Liver (tissue), 9 donors: Measurements from ENCODE around the gene GJA10. TPM values are rescaled to one million over a fixed set of nuclear protein-coding genes. Genes with fewer than 3 reads are reported as not detected.

Experiments used
- DNase-seq: peaks from one replicate; pipeline ENCODE4 v3.0.0-alpha.2; 2017; ENCODE audit warnings: low spot score
- H3K27ac ChIP-seq, 2 donors: one replicate each; pipeline ENCODE4 v1.7.0; 2013; ENCODE audit warnings: inconsistent platforms in 2 of 2, low read length in 2 of 2, control low read depth in 1 of 2, low read depth in 1 of 2, mild to moderate bottlenecking in 1 of 2
- H3K27me3 ChIP-seq, 4 donors: one replicate each; pipeline versions ENCODE4 v1.6.1 to v1.7.0; 2013; ENCODE audit warnings: low read length in 3 of 4, inconsistent platforms in 1 of 4, mild to moderate bottlenecking in 1 of 4, moderate library complexity in 1 of 4; ENCODE audit not compliant: control insufficient read depth in 4 of 4, insufficient read depth in 4 of 4
- H3K36me3 ChIP-seq, 4 donors: one replicate each; pipeline versions ENCODE4 v1.6.1 to v1.7.0; 2013; ENCODE audit warnings: low read length in 3 of 4, mild to moderate bottlenecking in 3 of 4, low read depth in 1 of 4, moderate library complexity in 1 of 4; ENCODE audit not compliant: control insufficient read depth in 4 of 4, insufficient read depth in 3 of 4
- H3K4me1 ChIP-seq, 4 donors: one replicate each; pipeline versions ENCODE4 v1.6.1 to v1.7.0; 2013; ENCODE audit warnings: low read length in 3 of 4, mild to moderate bottlenecking in 3 of 4, moderate library complexity in 1 of 4; ENCODE audit not compliant: control insufficient read depth in 4 of 4, insufficient read depth in 4 of 4
- H3K4me3 ChIP-seq, 3 donors: one replicate each; pipeline versions ENCODE4 v1.6.1 to v1.7.0; 2013; ENCODE audit warnings: low read length in 3 of 3, control low read depth in 1 of 3, low read depth in 1 of 3, mild to moderate bottlenecking in 1 of 3
- H3K9ac ChIP-seq, 2 donors: one replicate each; pipeline ENCODE4 v1.7.0; 2013; ENCODE audit warnings: low read length in 2 of 2, mild to moderate bottlenecking in 2 of 2, moderate library complexity in 2 of 2, control low read depth in 1 of 2, low read depth in 1 of 2
- H3K9me3 ChIP-seq, 4 donors: one replicate each; pipeline versions ENCODE4 v1.6.1 to v1.7.0; 2013; ENCODE audit warnings: low read length in 3 of 4; ENCODE audit not compliant: control insufficient read depth in 4 of 4
- ATF3 ChIP-seq: IDR thresholded peaks from 2 replicates; pipeline ENCODE4 v1.6.1; 2016; ENCODE audit warnings: antibody characterized with exemption
- CTCF ChIP-seq: fragments of 150-350 bp; IDR thresholded peaks from 2 replicates; pipeline ENCODE4 v1.5.1; 2017; ENCODE audit warnings: improper control_type of control experiment, low read depth, low read length; ENCODE audit not compliant: missing input control
- EGR1 ChIP-seq, 2 donors: IDR thresholded peaks; 2 replicates each; pipeline ENCODE4 v1.6.1; 2016 to 2018; ENCODE audit warnings: antibody characterized with exemption in 2 of 2, low read depth in 2 of 2
- FOXA1 ChIP-seq: IDR thresholded peaks from 2 replicates; pipeline ENCODE4 v1.6.1; 2016; ENCODE audit warnings: antibody characterized with exemption
- FOXA2 ChIP-seq: IDR thresholded peaks from 2 replicates; pipeline ENCODE4 v1.6.1; 2016; ENCODE audit warnings: antibody characterized with exemption
- GABPA ChIP-seq, 2 donors: IDR thresholded peaks in 1 of 2; conservative IDR thresholded peaks in 1 of 2; 2 replicates each; pipeline ENCODE4 v1.6.1; 2016; ENCODE audit warnings: antibody characterized with exemption in 2 of 2, mild to moderate bottlenecking in 1 of 2, moderate library complexity in 1 of 2
- HNF4G ChIP-seq: IDR thresholded peaks from 2 replicates; pipeline ENCODE4 v1.6.1; 2016; ENCODE audit warnings: antibody characterized with exemption
- JUND ChIP-seq, 2 donors: IDR thresholded peaks; 2 replicates each; pipeline ENCODE4 v1.6.1; 2016; ENCODE audit warnings: antibody characterized with exemption in 2 of 2
- MAX ChIP-seq: IDR thresholded peaks from 2 replicates; pipeline ENCODE4 v1.6.1; 2016; ENCODE audit warnings: antibody characterized with exemption
- RAD21 ChIP-seq, 2 donors: IDR thresholded peaks; 2 replicates each; pipeline ENCODE4 v1.6.1; 2016; ENCODE audit warnings: antibody characterized with exemption in 2 of 2, mild to moderate bottlenecking in 2 of 2
- REST ChIP-seq: IDR thresholded peaks from 2 replicates; pipeline ENCODE4 v1.6.1; 2016; ENCODE audit warnings: antibody characterized with exemption, mild to moderate bottlenecking
- RXRA ChIP-seq, 2 donors: IDR thresholded peaks; 2 replicates each; pipeline ENCODE4 v1.6.1; 2017 to 2018; ENCODE audit warnings: antibody characterized with exemption in 2 of 2, mild to moderate bottlenecking in 1 of 2
- SP1 ChIP-seq: IDR thresholded peaks from 2 replicates; pipeline ENCODE4 v1.6.1; 2018; ENCODE audit warnings: antibody characterized with exemption, mild to moderate bottlenecking
- TAF1 ChIP-seq: conservative IDR thresholded peaks from 2 replicates; pipeline ENCODE4 v1.6.1; 2016; ENCODE audit warnings: antibody characterized with exemption, mild to moderate bottlenecking
- ZBTB33 ChIP-seq: IDR thresholded peaks from 2 replicates; pipeline ENCODE4 v1.6.1; 2016; ENCODE audit warnings: antibody characterized with exemption
- WGBS: extraction: QIAGEN DNeasy Blood & Tissue Kit; methylation state at CpG from one replicate; pipeline ENCODE4 v1.1.7; 2013; 5-methylcytosine and 5-hydroxymethylcytosine counted together
- polyA plus RNA-seq, 2 donors: library from polyadenylated mRNA; stranded (reverse) in 1 of 2; unstranded in 1 of 2; fragments of 200-250 nt in 1 of 2; fragments of >200 nt in 1 of 2; fragmentation: Nextera tagmentation in 1 of 2; extraction: Ambion mirVana in 1 of 2; gene quantifications; one replicate each; pipeline versions ENCODE4 v1.2.1 to v1.2.3, GENCODE V29; 2013 to 2015
- total RNA-seq, 2 donors: library from RNA; depleted of rRNA; stranded (reverse); fragments of >200 nt; gene quantifications; one replicate each; pipeline ENCODE4 v1.2.3, GENCODE V29; 2014
- donor health status: healthy.
- donor health status: healthy.
- donor health status: healthy.
- donor health status: healthy.
- donor health status: healthy.

The GJA10 gene
- total and polyA plus RNA-seq, 4 donors: not detected

GRCh38 chr6:89921691-89922090, 27.4 kb downstream of the GJA10 start:
- no peak overlapping the region for H3K4me3 ChIP-seq
- no peak for TF ChIP-seq RAD21 (IDR thresholded peaks at IDR 0.05)
- TF ChIP-seq HNF4G: no peak
- no peak for TF ChIP-seq TAF1
- TF ChIP-seq ZBTB33: no peak
- DNase-seq: no peak
- H3K36me3 ChIP-seq: no peaks in the 10 kb centered on the region
- H3K27ac ChIP-seq: no peak overlapping the region
- H3K9ac ChIP-seq: no peak overlapping the region
- WGBS: 92% methylated on average over 10 of the region's 10 CpGs
- H3K9me3 ChIP-seq: peaks cover 0 to 4% (median 2%) of the 10 kb centered on the region in 4 donors
- no peaks in the 10 kb centered on the region for H3K27me3 ChIP-seq
- H3K4me1 ChIP-seq: no peaks in the 10 kb centered on the region

GRCh38 chr6:89924231-89924630, 30.0 kb downstream of the GJA10 start:
- Histone ChIP-seq H3K36me3 (no peaks in the 10 kb centered on the region), H3K4me1 (no peaks in the 10 kb centered on the region), H3K27ac (no peak overlapping the region), H3K9ac (no peak overlapping the region), H3K9me3 (no peaks in the 10 kb centered on the region), H3K4me3 (no peak overlapping the region), H3K27me3 (no peaks in the 10 kb centered on the region)
- no peak for DNase-seq
- WGBS: 65% methylated on average over 5 of the region's 5 CpGs
- TF ChIP-seq GABPA (IDR thresholded peaks at IDR 0.05 in 1 of 2, conservative IDR thresholded peaks at IDR 0.05 in 1 of 2) (no peak), TAF1 (no peak), FOXA2 (no peak), RXRA (IDR thresholded peaks at IDR 0.05) (no peak), SP1 (no peak), EGR1 (IDR thresholded peaks at IDR 0.05; ENCODE audit: low read depth in 2 of 2) (no peak), MAX (no peak), REST (no peak), CTCF (no peak), RAD21 (IDR thresholded peaks at IDR 0.05) (no peak), HNF4G (no peak), ATF3 (no peak), JUND (IDR thresholded peaks at IDR 0.05) (no peak), FOXA1 (no peak)
